Astrocyte of the hippocampus (primary cell): ENCODE data around the gene ANTKMT.
"Not testable (repeated sequence)": the region's sequence is repeated elsewhere in the genome, so short reads cannot be mapped to it uniquely, and the experiment has no call there.

Experiments used
- DNase-seq: peaks from one replicate; pipeline ENCODE4 v3.0.0; 2011; ENCODE audit warnings: low read depth, low spot score

ANTKMT gene

GRCh38 chr16:743794-744500, 23.0 kb downstream of the ANTKMT start:
- DNase-seq: no peak

GRCh38 chr16:745739-746138, 24.8 kb downstream of the ANTKMT start:
- peak; percentile 56 for DNase-seq

GRCh38 chr16:746637-747036, 25.7 kb downstream of the ANTKMT start:
- no peak for DNase-seq

GRCh38 chr16:747978-748746, 27.2 kb downstream of the ANTKMT start:
- no peak for DNase-seq

- DNase-seq: peak; percentile 73
Observed at GRCh38 chr16:749010-749409, 28.1 kb downstream of the ANTKMT start.

GRCh38 chr16:750485-750884, 29.5 kb downstream of the ANTKMT start:
- no peak for DNase-seq

GRCh38 chr16:751152-752006, 30.4 kb downstream of the ANTKMT start:
- no peak for DNase-seq

GRCh38 chr16:752007-752312, 31.0 kb downstream of the ANTKMT start:
- peak; percentile 47 for DNase-seq

GRCh38 chr16:754121-754607, 33.2 kb downstream of the ANTKMT start:
- DNase-seq: not testable (repeated sequence)

GRCh38 chr16:754656-755055, 33.7 kb downstream of the ANTKMT start:
- no peak for DNase-seq

GRCh38 chr16:756428-756827, 35.5 kb downstream of the ANTKMT start:
- no peak for DNase-seq

- no peak for DNase-seq
Observed at GRCh38 chr16:759110-759910, 38.4 kb downstream of the ANTKMT start.

- no peak for DNase-seq
Observed at GRCh38 chr16:760065-760464, 39.1 kb downstream of the ANTKMT start.

- DNase-seq: peak; percentile 78
Observed at GRCh38 chr16:760545-761343, 39.8 kb downstream of the ANTKMT start, which contains the start of gene MSLN. TSS of gene MSLN (plus strand) at chr16:760734. CDS start at chr16:762681, 1,947 bp downstream.

GRCh38 chr16:761625-762513, 40.9 kb downstream of the ANTKMT start:
- no peak for DNase-seq

- no peak for DNase-seq
Observed at GRCh38 chr16:762595-763268, 41.8 kb downstream of the ANTKMT start.

- no peak for DNase-seq
Observed at GRCh38 chr16:763369-764183, 42.6 kb downstream of the ANTKMT start.

- DNase-seq: no peak
Observed at GRCh38 chr16:764184-764750, 43.3 kb downstream of the ANTKMT start.
